Activated CD4-positive, alpha-beta T cell treated with anti-CD3 and anti-CD28 coated beads, Interleukin-2, amount 50 U/mL, for 48 hours (primary cell): ENCODE measurements around the gene RNASEH2B.

Experiments
- DNase-seq, 2 experiments: peaks; one replicate each; pipeline ENCODE4 v3.0.0-alpha.2; 2020

The RNASEH2B gene

DNA sequence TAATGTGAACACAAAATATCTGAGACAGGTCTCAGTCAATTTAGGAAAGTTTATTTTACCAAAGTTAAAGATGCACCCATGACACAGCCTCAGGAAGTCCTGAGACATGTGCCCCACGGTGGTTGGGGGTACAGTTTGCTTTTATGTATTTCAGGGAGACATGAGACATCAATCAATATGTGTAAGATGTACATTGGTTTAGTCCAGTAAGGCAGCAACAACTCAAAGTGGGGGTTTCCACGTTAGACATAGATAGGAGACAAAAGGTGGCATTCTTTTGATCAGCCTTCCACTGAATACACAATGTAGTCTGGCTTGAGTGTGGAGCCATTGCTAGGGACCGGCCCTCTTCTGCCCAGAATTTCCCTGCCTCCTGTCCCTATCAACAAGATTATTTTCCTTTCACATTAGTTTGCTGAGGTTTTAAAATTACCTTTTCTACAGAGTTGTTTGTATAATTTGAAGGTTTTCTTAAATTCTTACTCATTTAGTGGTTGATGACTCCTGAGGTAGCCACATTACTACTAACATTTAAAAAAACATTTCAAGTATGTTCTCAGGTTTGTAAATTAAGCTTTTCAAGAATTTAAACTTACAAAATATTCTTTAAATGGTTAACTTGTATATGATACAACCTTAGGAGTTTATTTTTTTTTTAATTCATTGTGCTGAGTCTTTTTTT lies 33.2 kb downstream of the RNASEH2B start:
- DNase-seq: no peak

DNA sequence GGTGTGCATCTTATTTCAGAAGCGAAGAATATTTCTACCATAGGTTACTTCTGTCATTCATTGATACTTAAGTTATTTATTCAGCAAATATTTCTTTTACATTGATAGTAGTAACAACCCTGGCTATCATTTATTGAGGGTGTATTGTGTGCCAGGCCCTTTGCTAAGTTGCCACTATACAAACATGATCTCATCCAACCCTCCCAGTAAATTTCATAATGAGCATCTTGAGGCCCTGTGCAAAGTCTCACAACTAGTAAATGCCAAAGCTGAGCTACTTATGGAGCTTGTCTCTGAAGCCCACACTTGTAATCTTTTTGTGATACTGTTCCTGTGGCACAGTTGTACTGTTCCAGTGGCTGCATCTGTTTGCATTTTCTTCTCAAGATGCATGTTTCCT lies 36.1 kb downstream of the RNASEH2B start:
- DNase-seq: no peak

DNA sequence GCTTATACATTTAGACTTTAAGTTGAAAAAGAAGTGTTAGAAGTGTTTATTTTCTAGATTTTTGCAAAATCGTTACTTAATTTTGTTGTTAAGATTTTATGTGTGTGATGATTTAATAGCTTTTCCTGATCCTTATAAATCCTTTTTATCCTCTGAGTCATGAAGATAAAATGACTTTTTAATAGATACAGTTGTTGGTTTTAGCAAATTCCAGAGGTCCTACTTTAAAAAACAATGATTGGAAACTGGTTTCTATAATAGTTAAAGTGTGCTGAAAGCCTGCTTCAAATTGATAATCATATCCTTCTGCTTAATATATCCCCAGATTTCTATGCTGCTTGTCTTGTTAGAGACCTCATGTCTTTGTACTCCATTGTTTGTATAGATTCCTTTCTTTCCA lies 39.0 kb downstream of the RNASEH2B start:
- no peak for DNase-seq

- no peak for DNase-seq
These were observed 41.3 kb downstream of the RNASEH2B start for GRCh38 chr13:50950849-50951248.

DNA sequence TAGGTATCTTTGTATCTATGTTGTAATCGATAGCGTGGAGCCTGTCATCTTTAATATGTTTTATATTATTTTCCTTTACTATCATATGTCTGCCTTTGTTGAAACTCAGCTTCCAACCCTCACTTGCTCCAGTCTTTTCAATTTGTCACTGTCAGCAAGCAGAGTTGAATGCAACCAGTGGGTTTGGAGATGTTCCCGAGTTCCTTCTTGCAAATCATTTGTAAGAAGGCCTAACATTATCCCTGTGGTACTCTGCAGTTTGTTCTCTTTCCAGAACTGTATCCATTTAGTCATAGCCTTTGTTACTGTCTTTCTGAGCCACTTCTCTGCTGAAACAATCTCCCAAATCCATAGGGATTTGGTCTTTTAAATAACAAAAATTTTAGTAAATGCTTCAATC lies 41.8 kb downstream of the RNASEH2B start:
- no peak for DNase-seq

DNA sequence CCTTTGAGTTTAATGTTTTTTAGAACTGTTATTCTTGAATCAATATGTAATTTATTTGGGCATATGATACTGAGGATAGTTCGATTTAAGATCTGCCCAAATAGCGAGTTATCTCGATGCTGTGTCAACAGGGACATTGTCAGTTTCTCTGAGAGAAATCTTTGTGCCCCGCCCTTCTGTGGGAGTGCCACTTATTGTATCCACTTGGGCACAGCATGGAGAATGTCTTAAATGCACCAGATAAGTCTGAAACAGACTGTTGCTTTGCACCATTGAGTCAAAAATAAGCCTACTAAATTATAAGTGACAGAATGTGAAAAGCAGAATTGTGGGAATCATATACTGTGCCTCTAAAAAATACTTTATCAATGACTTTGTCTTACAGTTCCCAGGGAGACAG lies 45.6 kb downstream of the RNASEH2B start:
- DNase-seq: no peak

- no peak for DNase-seq
These were observed 46.2 kb downstream of the RNASEH2B start for GRCh38 chr13:50955798-50956197.

- DNase-seq: no peak
These were observed 48.0 kb downstream of the RNASEH2B start for GRCh38 chr13:50957620-50958019.

GRCh38 chr13:50969691-50970090 lies 60.1 kb downstream of the RNASEH2B start:
- no peak for DNase-seq

GRCh38 chr13:50970956-50971355 lies 61.4 kb downstream of the RNASEH2B start:
- DNase-seq: no peak

GRCh38 chr13:50974268-50974667 lies 64.7 kb downstream of the RNASEH2B start:
- no peak for DNase-seq

DNA sequence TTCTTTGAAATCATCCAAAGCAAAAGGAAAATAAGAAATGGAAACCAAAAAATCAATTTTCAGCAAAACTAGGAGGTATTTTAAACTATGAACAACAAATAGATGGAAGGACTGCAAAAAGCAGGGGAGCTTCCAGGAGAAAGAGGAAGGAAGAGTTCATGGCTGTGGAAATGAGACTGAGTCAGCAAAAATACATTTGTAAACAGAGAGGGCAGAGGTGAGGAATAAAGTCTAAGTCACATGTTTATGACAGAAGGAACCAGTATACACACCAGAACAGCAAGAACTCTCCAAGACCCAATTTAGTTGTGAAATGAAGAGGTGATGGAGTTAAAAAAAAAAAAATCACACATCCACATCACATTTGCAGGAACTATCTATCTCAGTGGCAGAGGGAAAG lies 69.6 kb downstream of the RNASEH2B start:
- DNase-seq: no peak

DNA sequence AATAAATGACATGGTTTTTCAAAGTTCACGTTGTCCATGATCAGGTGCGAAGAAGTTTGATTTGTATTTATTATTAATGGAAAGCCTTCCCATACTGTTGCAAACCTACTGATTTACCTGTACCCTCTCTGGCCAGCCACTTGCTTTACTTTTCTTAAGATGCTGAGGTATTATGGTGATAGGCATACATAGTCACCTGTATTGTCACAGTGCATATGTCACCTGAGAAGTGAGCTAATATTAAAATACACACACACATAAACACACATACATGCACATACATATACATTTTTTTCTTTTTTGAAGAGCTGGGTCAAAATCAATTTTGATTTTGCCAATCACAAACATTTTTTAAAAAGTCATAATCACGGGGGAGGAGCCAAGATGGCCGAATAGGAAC lies 72.1 kb downstream of the RNASEH2B start:
- DNase-seq: no peak

DNA sequence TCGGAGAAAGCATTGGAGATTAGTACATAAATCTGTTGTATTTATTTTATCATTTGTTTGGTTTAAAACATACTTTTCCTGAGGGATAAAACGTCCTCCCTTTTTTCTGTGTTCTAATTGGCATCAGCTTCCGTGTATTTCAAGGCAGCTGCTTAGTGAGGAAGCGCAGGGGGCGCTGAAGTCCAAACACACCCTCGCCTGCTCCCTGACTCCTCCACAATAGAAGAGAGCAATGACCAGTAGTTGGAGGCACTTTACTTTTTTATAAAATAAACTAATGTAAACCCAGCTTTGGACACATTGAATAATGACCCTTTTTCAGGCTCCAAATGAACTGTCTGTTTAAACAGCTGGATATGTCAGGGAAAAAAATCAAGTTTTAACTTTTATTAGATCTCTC lies 79.9 kb downstream of the RNASEH2B start:
- no peak for DNase-seq

- no peak for DNase-seq
These were observed 80.7 kb downstream of the RNASEH2B start for GRCh38 chr13:50990065-50990817.

DNA sequence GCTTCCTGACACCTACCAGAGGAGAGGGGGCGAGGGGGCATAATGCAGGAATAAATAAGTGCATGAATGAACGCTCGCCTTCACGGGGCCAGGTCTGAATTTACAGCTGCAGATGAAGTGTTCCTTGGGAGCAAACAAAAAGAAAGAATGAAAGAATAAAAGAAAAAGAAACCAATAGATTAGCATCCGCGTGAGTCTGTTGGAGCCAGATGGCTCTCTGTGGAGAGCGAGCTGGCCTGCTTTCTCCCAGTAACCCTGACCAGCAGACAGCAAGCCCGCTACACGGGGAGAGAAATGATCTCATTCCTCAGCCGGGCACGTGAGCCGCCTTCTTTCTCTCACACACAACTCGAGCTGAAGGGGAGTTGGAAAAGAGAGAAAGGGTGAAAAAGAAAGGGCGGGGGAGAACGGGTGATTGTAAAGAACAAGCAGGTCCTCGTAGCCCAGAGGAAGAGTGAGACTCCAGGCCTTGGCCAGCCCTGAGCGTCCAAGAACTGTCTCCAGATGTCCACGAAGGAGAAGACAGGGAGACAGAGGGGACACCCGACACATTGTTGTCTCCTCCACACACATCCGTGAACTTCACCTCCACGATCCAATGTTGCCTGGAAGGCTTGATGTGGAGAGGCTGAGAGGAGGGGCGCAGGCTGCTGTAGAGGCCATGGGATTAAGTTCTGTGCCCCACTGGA lies 81.4 kb downstream of the RNASEH2B start:
- no peak for DNase-seq

GRCh38 chr13:50991579-50992521 lies 82.3 kb downstream of the RNASEH2B start:
- DNase-seq: peak in 1 of 2 experiments; percentile 5

DNA sequence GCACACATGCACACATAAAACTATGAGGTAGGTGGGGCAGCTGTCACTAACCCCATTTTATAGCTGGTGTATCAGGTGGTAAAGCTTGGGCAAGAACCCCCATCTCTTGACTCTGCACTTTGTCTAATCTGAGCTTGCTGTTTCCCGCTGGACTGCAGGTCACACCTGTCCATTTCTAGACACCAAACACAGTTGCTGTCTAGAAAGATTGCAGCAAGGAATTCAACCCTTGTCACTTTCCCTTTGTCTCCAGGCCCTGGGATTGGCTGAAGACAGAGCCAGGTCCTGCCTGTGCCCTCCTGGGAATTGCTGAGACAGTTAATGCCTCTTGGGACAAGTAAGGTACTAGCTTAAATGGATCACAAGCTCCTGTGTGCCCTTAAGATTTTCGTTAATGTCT lies 83.8 kb downstream of the RNASEH2B start:
- no peak for DNase-seq

- DNase-seq: no peak
These were observed 84.3 kb downstream of the RNASEH2B start for GRCh38 chr13:50993934-50994333.

DNA sequence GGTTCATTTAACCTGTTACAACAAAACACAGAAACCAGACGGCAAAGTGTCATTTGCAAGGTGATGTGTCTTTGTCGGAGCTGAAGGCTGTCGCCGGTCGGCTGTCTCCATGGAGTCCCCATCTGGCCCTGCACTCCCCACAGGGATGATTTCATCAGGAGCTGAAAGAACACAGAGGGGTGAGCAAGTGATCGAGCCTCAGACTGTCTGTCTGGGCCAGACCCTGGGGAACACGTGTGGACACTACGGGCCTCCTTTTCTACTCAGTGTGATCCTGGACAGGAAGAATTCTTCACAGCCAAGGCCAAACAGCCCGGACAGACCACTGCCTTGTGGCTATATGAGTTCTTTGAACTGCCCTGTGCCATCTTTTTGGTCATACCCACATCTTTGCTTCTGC lies 85.1 kb downstream of the RNASEH2B start:
- no peak for DNase-seq

- no peak for DNase-seq
These were observed 86.3 kb downstream of the RNASEH2B start for GRCh38 chr13:50995854-50996253.

DNA sequence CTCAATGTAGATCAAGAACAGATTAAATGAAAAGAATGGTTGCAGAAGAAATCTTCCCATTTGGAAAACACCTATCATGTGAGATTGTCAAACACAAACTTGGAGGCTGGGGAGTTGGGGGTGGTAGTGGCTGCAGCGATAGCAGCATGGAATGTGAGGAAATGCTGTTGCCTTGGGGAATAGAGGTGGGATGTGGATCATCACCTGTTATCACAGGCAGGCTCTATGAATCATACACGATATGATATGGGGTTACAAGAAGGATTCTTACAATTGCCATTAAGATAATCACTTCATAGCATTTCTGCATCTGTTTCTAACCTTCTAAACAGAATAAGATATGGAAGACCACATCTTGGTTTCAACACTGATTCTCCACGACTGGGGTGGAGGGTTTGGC lies 88.7 kb downstream of the RNASEH2B start:
- no peak for DNase-seq

- no peak for DNase-seq
These were observed 90.0 kb downstream of the RNASEH2B start for GRCh38 chr13:50999641-51000040.
